GM23248 (cell line): ENCODE data around the gene ATG9B.

Experiments
- EZH2 ChIP-seq: fragments of 200-600 bp; sonication (generic); IDR thresholded peaks from 2 replicates; pipeline ENCODE4 v1.6.1; 2018; ENCODE audit warnings: antibody characterized with exemption, mild to moderate bottlenecking; ENCODE audit not compliant: insufficient read depth, poor library complexity, severe bottlenecking
- EZH2phosphoT487 ChIP-seq: fragments of 200-600 bp; sonication (generic); IDR thresholded peaks from 2 replicates; pipeline ENCODE4 v1.6.1; 2018; ENCODE audit warnings: antibody characterized with exemption, moderate library complexity, mild to moderate bottlenecking, low read depth; ENCODE audit not compliant: insufficient read depth

GRCh38 chr7:150997817-150998216 lies 26.5 kb downstream of the ATG9B start:
- TF ChIP-seq EZH2 (no peak), EZH2phosphoT487 (no peak)
